Measurements from ENCODE around the gene TOX2. TPM values are rescaled to one million over a fixed set of nuclear protein-coding genes. Genes with fewer than 3 reads are reported as not detected.

The TOX2 gene
- total and polyA plus RNA-seq, 2 of the 4 experiments (the other 2 are of a cell fraction): 1.3 to 17.5 TPM

DNA sequence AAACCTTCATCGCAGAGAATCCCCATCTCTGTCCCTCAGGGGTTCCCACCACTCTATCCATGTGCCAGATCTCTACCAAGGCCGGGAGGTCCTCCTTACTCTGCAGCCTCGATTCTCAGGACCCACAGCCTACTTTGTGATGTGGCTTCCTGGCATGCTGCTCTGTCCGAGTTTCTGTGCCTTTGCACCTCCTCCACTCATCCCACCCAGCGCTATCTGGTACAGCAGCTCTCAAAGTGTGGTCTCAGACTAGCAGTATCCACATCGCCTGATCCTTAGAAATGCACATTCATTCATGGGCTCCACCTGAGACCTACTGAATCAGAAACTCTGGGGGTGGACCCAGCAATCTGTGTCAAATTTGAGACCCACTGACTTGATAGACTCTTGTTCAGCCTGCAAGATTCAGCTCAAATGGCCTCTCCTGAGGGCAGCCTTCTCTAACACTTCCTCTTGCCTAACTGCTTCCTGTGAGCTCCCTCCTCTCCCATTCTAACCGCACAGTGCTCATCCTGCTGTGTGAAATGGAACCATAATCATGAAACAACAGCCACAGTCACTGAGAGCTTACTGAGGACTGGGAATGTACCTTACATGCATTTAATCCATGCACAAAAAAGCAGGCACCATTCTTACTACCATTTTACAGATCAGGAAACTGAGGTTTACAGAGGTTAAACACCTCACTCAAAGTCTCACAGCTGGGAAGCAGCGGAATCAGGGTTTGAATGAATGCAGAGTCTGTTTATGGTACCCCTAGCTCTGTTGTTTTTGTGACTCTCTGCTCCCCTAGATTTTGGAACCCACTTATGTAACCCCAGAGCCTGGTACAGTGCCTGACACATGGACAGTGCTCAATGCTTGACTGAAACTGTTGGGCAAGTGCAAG lies 202.9 kb downstream of the TOX2 start:
- Histone ChIP-seq H4K8ac (ENCODE audit: low read depth in 2 of 2, low read length in 2 of 2) (no peak overlapping the region), H3K79me1 (ENCODE audit: low read depth in 1 of 2, low read length in 2 of 2) (no peaks in the 10 kb centered on the region; a peak in 1 of 4 replicates), H2BK20ac (ENCODE audit: low read depth, low read length) (no peak overlapping the region), H3K4me2 (ENCODE audit: low read depth, low read length) (no peak overlapping the region), H3K9ac (ENCODE audit: low read depth, low read length) (no peak overlapping the region), H2AK9ac (replicated peaks; ENCODE audit: low read depth, low read length, poor library complexity) (no peak overlapping the region), H3K9me1 (ENCODE audit: insufficient read depth, low read length) (no peaks in the 10 kb centered on the region; the same call in 1 of the 2 replicates), H3K27ac (ENCODE audit: insufficient read depth, low read length) (no peak overlapping the region), H2AFZ (replicated peaks; ENCODE audit: low read length, poor library complexity) (peak overlapping the region; percentile 8), H3K27me3 (ENCODE audit: control insufficient read depth, insufficient read depth, low read length) (peaks cover 7% of the 10 kb centered on the region), H3K9me3 (ENCODE audit: control insufficient read depth, insufficient read depth, low read length) (no peaks in the 10 kb centered on the region), H3K14ac (replicated peaks; ENCODE audit: low read depth, low read length) (no peak overlapping the region), H3K4me1 (ENCODE audit: control insufficient read depth, insufficient read depth, low read length) (peaks cover 1% of the 10 kb centered on the region; the same call in 1 of the 2 replicates), H2BK120ac (ENCODE audit: low read depth, low read length) (no peak overlapping the region), H3K4me3 (ENCODE audit: insufficient read depth, low read depth, low read length) (no peak overlapping the region), H3K18ac (ENCODE audit: low read depth, low read length) (no peak overlapping the region), H2AK5ac (ENCODE audit: low read depth, low read length) (no peak overlapping the region), H3K56ac (ENCODE audit: extremely low read depth, insufficient read depth, low read length) (no peak overlapping the region), H2BK15ac (ENCODE audit: low read depth, low read length) (no peak overlapping the region), H2BK5ac (ENCODE audit: low read depth, low read length, poor library complexity, severe bottlenecking) (no peak overlapping the region), H3K23ac (ENCODE audit: low read depth, low read length) (no peak overlapping the region), H3K4ac (ENCODE audit: low read depth, low read length) (no peak overlapping the region; the same call in 1 of the 2 replicates), H3K36me3 (ENCODE audit: control insufficient read depth, insufficient read depth, low read length) (no peaks in the 10 kb centered on the region), H4K5ac (ENCODE audit: low read depth, low read length) (no peak overlapping the region), H4K20me1 (ENCODE audit: insufficient read depth, low read length) (no peaks in the 10 kb centered on the region), H4K91ac (ENCODE audit: insufficient read depth, low read depth, low read length) (no peak overlapping the region)
- ChIA-PET POLR2A (ENCODE audit: unreplicated experiment) (interaction anchor here (0.7 kb wide), 1 partner anchor 70 kb away, joined by 3 read pairs; no protein-coding TSS in a partner anchor), CTCF (interaction anchor here (0.6 to 5.6 kb wide), 6 partner anchors 10 to 193 kb away, joined by 3 to 67 read pairs (median 4); partner anchors contain the start of genes FITM2 and JPH2)
- intact Hi-C loops (cut with micrococcal nuclease): loop anchor here (5.0 kb wide), 2 partner anchors 270 to 345 kb away; no protein-coding TSS in a partner anchor
- TF ChIP-seq MXI1 (IDR thresholded peaks at IDR 0.05; ENCODE audit: borderline replicate concordance, low read depth, low read length) (no peak), RCOR1 (IDR thresholded peaks at IDR 0.05; ENCODE audit: insufficient replicate concordance, low read length) (no peak), CTCF (conservative IDR thresholded peaks at IDR 0.05; ENCODE audit: low read depth, low read length) (no peak)
- no TSS peak for BruUV-seq (replicated peaks)
- in situ Hi-C loops (cut with MboI; ENCODE audit: low sequenced_read_pairs): loop anchor here (5.0 kb wide), 2 partner anchors 70 to 195 kb away; partner anchors contain the start of genes FITM2 and JPH2
- dilution Hi-C loops (cut with HindIII; ENCODE audit: low sequenced_read_pairs, unreplicated experiment): no loop called here
- DNase-seq (no peak), ATAC-seq (ENCODE audit: low read depth) (no peak)
- 81% methylated on average over 6 of the region's 8 CpGs; no CpG with 5 or more reads in 1 of the 2 experiments for WGBS, 2 experiments (ENCODE audit: extremely low coverage in 2 of 2, insufficient read length in 1 of 2)

Data from IMR-90 (cell line).